Esophagus (tissue), 2 donors: ENCODE results near the gene CPNE4. TPM values are rescaled to one million over a fixed set of nuclear protein-coding genes. Genes with fewer than 3 reads are reported as not detected.

ENCODE experiments used
- H3K27ac ChIP-seq, 2 donors: one replicate each; pipeline ENCODE4 v1.5.1; 2013; ENCODE audit warnings: low read depth in 2 of 2, mild to moderate bottlenecking in 2 of 2, inconsistent platforms in 1 of 2, low read length in 1 of 2, moderate library complexity in 1 of 2
- H3K27me3 ChIP-seq, 2 donors: one replicate each; pipeline ENCODE4 v1.6.1; 2013; ENCODE audit warnings: low read length in 2 of 2, control low read depth in 1 of 2, mild to moderate bottlenecking in 1 of 2; ENCODE audit not compliant: insufficient read depth in 2 of 2, control insufficient read depth in 1 of 2
- H3K36me3 ChIP-seq, 2 donors: one replicate each; pipeline ENCODE4 v1.6.1; 2013; ENCODE audit warnings: low read length in 1 of 2; ENCODE audit not compliant: control insufficient read depth in 2 of 2, insufficient read depth in 2 of 2
- H3K4me1 ChIP-seq, 2 donors: one replicate each; pipeline ENCODE4 v1.6.1; 2013; ENCODE audit warnings: low read length in 1 of 2; ENCODE audit not compliant: control insufficient read depth in 2 of 2, insufficient read depth in 2 of 2
- H3K4me3 ChIP-seq, 2 donors: one replicate each; pipeline ENCODE4 v1.5.1; 2013; ENCODE audit warnings: low read length in 2 of 2, mild to moderate bottlenecking in 2 of 2, low read depth in 1 of 2, moderate library complexity in 1 of 2
- H3K9me3 ChIP-seq, 2 donors: one replicate each; pipeline ENCODE4 v1.6.1; 2013; ENCODE audit warnings: mild to moderate bottlenecking in 2 of 2, low read depth in 1 of 2, low read length in 1 of 2, moderate library complexity in 1 of 2; ENCODE audit not compliant: control insufficient read depth in 2 of 2, insufficient read depth in 1 of 2
- WGBS, 2 donors: extraction: QIAGEN DNeasy Blood & Tissue Kit; methylation state at CpG; one replicate each; pipeline ENCODE4 v1.1.7; 2013; 5-methylcytosine and 5-hydroxymethylcytosine counted together
- polyA plus RNA-seq, 2 donors: library from polyadenylated mRNA; stranded (reverse); fragments of 200-250 nt; gene quantifications; one replicate each; pipeline ENCODE4 v1.2.3, GENCODE V29; 2013
- donor health status: healthy with polysubstance abuse.
- donor health status: Bipolar disorder and iron deficiency.

Gene CPNE4
- polyA plus RNA-seq, 2 donors: 0.05 to 0.08 TPM

DNA sequence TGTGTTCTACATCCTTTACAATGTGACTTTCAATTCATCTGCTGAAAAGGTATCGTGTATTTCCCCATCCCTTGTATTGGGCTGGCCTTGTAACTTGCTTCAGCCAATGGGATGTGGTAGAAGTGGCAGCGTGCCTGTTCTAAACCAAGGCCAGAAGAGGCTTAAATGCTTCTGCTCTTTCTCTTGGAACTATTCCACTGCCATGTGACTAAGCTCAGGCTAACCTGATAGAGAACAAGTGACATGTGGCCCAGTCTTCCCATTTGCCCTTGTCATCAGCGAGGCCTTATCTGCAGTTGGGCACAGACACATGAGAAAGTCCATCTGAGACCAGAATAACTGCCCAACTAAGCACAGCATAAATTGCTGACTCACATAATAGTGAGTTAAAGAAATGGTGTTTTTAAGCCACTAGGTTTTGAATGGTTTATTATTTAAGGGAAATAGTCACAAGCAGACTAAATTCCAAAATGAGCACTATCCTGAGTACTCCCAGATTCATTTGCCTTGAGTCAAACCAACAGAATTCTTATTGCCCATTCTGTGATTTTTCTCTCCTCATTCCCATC is 230.2 kb downstream of the CPNE4 start:
- no peaks in the 10 kb centered on the region for H3K36me3 ChIP-seq
- H3K4me3 ChIP-seq: no peak overlapping the region
- 80 to 82% methylated on average over 3 of the region's 3 CpGs for WGBS, 2 donors
- H3K27me3 ChIP-seq: no peaks in the 10 kb centered on the region
- H3K27ac ChIP-seq: no peak overlapping the region
- H3K4me1 ChIP-seq: no peaks in the 10 kb centered on the region
- H3K9me3 ChIP-seq: no peaks in the 10 kb centered on the region

DNA sequence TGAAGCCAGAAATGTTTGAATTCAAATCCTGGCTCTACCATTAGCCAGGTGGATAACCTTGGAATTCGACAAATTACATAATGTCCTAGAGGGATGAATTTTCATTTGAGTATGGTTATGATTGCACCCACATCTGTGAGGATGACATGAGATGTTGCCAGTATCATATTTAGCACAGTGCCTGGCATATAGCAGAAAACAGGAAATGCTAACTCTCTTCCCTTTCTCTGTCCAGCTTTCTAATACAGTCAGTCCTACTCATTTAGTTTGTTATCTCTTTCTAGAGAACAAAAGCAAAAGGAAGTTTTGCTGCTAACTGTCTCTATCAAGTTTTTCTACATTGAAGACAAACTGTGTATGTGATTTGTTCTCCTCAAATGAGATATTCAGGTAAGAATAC is 231.7 kb downstream of the CPNE4 start:
- Histone ChIP-seq H3K9me3 (no peaks in the 10 kb centered on the region), H3K36me3 (no peaks in the 10 kb centered on the region), H3K4me3 (no peak overlapping the region), H3K27ac (no peak overlapping the region), H3K4me1 (no peaks in the 10 kb centered on the region), H3K27me3 (no peaks in the 10 kb centered on the region)
- WGBS, 2 donors: 62 to 66% methylated on average over 1 of the region's 1 CpG

DNA sequence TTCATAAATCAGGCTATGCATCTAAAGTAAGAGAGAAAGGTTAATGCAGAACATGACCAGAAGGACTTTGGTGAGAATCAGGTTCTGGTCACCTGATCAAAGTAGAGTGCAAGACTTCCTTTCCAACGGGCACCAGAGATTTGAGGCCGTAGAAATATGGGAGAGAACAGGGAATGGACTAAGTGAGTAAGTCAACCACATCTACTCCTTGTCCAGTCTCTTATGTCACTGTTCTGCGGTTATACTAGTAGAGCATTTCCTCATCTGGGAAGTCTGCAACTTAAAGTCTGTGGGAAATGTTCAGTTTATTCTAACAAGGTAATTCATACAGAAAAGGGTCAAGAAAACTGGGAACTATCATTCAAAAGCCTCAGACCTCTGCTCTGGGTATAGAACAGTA is 232.8 kb downstream of the CPNE4 start:
- Histone ChIP-seq H3K9me3 (no peaks in the 10 kb centered on the region), H3K27me3 (no peaks in the 10 kb centered on the region), H3K4me1 (no peaks in the 10 kb centered on the region), H3K27ac (no peak overlapping the region), H3K36me3 (no peaks in the 10 kb centered on the region), H3K4me3 (no peak overlapping the region)
- 79 to 86% methylated on average over 3 of the region's 3 CpGs for WGBS, 2 donors

DNA sequence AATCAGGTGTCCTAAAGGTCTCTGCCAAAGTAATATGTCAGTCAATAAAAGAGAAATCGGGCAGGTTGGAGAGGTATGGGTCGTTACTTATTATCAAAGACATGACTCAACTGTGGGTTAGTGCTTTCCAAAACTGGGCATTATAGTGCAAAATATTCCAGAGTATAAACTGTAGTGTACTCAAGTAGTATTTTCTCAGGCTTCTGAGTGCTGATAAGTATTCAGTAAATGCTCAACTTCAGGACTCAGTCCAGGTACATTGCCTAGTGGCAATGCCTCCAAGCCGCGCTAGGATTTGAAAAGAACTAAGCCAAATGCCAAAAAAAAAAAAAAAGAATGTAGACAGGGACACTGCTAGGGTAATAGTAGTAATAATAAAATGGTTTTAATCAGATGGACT is 233.2 kb downstream of the CPNE4 start:
- H3K27me3 ChIP-seq: no peaks in the 10 kb centered on the region
- 82 to 83% methylated on average over 4 of the region's 4 CpGs for WGBS, 2 donors

DNA sequence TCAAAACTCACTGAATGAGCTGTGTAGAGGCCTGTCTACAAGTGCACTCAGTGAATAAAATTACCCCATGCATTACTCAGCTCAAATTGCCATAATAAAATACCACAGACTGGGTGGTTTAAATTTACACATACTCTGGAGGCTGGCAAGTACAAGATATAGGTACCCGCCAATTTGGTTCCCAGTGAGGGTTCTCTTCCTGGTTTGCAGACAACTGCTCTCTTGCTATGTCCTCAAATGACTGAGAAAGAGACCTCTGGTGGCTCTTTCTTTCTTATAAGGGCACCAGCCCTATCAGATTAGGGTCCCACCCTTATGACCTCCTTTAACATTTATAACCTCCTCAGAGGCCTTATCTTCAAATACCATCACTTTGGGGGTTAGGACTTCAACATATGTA is 237.0 kb downstream of the CPNE4 start:
- no peaks in the 10 kb centered on the region for H3K27me3 ChIP-seq
- H3K27ac ChIP-seq: no peak overlapping the region
- H3K36me3 ChIP-seq: no peaks in the 10 kb centered on the region
- no peak overlapping the region for H3K4me3 ChIP-seq
- H3K4me1 ChIP-seq: no peaks in the 10 kb centered on the region
- no peaks in the 10 kb centered on the region for H3K9me3 ChIP-seq
- 67 to 93% methylated on average over 1 of the region's 1 CpG for WGBS, 2 donors

More for the DNA sequence above, 233.2 kb downstream of the CPNE4 start:
- Histone ChIP-seq H3K4me1 (no peaks in the 10 kb centered on the region), H3K4me3 (no peak overlapping the region), H3K36me3 (no peaks in the 10 kb centered on the region), H3K27ac (no peak overlapping the region), H3K9me3 (no peaks in the 10 kb centered on the region)

DNA sequence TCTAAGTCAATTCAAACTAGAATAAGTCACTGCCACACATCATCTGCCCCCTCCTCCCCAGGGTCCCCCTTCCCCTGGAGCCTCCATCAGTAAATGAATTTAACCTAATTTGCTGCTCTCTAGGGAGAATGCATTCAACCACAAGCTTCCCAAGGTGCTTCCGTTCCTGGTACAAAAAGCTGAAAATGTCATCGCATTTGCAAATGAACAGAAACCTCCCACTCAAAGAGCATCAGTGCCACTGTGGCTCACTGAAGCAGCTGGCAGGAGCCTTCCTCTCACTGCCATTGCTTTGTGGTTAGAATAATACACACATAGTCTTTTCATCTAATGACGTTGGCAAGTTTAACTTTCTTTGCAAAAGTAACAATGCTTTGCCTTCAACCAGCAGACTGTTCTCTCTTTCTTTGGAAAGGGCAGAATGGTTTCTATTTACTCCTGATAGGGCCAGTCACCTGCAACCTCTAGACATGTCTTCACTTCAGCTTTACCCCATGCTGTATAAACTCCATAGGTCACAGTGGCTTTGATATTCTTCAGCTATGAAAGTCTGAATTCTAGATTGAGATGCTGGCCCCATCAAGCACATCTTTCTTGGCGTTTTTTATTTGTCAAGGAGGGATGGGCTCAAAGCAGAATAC is 238.1 kb downstream of the CPNE4 start:
- WGBS, 2 donors: 42 to 57% methylated on average over 4 of the region's 4 CpGs

DNA sequence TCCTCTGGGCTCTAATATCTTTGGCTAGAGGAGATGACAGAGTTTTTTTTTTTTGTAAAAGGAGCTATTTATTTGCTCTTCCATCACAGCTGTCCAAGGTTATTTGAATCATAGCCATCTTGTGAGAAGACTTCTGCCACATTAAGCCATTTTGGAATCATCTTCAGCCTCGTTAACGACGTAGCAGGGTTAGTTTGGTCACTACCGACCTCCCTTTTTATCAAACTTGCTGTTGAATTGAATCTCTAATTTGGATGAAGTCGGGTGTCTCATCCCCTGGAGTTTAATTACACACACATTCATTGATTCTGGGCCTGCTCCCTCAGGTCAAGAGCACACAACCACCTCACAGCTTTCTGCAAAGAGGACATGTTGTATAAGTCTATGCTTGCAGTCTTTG is 238.7 kb downstream of the CPNE4 start:
- Histone ChIP-seq H3K27ac (no peak overlapping the region), H3K9me3 (no peaks in the 10 kb centered on the region), H3K36me3 (no peaks in the 10 kb centered on the region), H3K4me1 (no peaks in the 10 kb centered on the region), H3K27me3 (no peaks in the 10 kb centered on the region), H3K4me3 (no peak overlapping the region)
- 84 to 87% methylated on average over 5 of the region's 5 CpGs for WGBS, 2 donors

More for the DNA sequence above, 238.1 kb downstream of the CPNE4 start:
- Histone ChIP-seq H3K4me3 (no peak overlapping the region), H3K9me3 (no peaks in the 10 kb centered on the region), H3K27me3 (no peaks in the 10 kb centered on the region), H3K4me1 (no peaks in the 10 kb centered on the region), H3K27ac (no peak overlapping the region), H3K36me3 (no peaks in the 10 kb centered on the region)

DNA sequence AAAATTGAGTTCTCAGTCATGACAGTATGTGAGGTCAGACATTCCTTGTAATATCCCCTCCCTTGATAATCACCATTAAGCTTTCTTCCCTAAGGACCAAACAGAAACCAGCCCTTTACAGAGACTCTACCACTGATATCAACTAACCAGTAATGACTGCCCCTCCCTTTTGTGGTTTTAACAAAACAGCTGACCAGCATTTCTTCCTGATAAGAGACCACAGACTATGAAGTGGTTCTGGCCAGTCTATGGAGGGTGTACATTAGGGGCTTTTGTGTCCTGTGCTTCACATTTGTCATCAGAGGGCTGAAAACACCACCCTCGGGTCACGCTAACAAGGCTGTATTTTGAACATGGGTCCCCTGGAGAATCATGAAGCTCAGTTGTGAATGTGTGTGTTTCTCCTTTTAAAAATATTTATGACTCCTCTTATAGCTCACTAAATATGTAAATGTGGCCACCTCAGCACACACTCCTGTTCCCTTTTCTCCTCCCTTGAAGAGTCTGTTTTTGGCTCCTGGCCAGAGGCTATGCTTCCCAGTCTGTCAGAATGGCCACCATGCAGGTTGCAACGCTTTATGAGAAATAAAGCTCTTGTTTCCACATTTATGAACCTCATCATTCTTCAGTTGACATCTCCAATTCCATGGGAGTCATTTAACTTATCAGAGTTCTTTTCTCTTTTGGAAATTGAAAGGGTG is 239.3 kb downstream of the CPNE4 start:
- no peak overlapping the region for H3K27ac ChIP-seq
- H3K27me3 ChIP-seq: no peaks in the 10 kb centered on the region
- no peak overlapping the region for H3K4me3 ChIP-seq
- H3K4me1 ChIP-seq: no peaks in the 10 kb centered on the region
- H3K9me3 ChIP-seq: no peaks in the 10 kb centered on the region
- H3K36me3 ChIP-seq: no peaks in the 10 kb centered on the region
- WGBS, 2 donors: 83 to 85% methylated on average over 3 of the region's 3 CpGs

DNA sequence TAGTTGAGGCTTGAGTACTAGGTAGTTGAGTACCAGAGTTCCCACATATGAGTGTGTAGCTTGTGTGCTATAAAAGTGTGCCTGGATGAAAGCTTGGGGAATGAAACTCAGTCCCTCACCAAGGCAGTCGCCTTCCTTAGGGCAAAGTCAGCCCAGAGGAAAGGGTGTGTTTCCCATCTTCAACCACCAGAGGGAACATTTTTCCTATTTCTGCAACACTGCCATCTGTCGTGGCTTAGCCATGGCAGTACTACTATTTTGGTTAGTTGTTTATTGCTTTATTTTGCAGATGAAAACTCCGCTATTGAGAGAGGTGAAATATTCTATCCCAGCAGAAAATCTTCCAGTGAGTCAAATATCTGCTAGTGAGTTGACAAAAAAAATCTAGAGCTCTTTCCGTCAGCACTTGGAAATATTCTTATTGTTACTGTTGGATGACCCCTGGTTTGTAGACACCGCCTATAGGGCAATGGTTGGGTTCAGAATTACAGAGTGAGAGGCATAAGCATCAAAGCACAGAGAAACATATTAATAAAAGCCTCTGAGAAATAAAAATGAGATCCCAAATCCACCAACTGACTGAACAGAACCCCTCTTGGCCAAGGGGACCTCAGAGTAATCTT is 239.9 kb downstream of the CPNE4 start:
- no peak overlapping the region for H3K27ac ChIP-seq
- H3K9me3 ChIP-seq: no peaks in the 10 kb centered on the region
- no peak overlapping the region for H3K4me3 ChIP-seq
- no peaks in the 10 kb centered on the region for H3K36me3 ChIP-seq
- 37% methylated on average over 5 of the region's 5 CpGs for WGBS, 2 donors
- no peaks in the 10 kb centered on the region for H3K27me3 ChIP-seq
- no peaks in the 10 kb centered on the region for H3K4me1 ChIP-seq
